GM12872 (cell line): ENCODE data around the gene ARL4A.
A peak's percentile ranks its signal among the peaks of the same experiment; 100 is the strongest.

Experiments
- TF ChIP-seq, protein P1 (sequence below): IDR thresholded peaks from 3 replicates; pipeline ENCODE4 v1.5.1; 2011; ENCODE audit warnings: low read depth, mild to moderate bottlenecking, low read length, moderate library complexity; ENCODE audit not compliant: insufficient read depth

ARL4A gene

GRCh38 chr7:12674861-12675260 lies 12.6 kb upstream of the ARL4A start:
- TF ChIP-seq, protein P1, sequence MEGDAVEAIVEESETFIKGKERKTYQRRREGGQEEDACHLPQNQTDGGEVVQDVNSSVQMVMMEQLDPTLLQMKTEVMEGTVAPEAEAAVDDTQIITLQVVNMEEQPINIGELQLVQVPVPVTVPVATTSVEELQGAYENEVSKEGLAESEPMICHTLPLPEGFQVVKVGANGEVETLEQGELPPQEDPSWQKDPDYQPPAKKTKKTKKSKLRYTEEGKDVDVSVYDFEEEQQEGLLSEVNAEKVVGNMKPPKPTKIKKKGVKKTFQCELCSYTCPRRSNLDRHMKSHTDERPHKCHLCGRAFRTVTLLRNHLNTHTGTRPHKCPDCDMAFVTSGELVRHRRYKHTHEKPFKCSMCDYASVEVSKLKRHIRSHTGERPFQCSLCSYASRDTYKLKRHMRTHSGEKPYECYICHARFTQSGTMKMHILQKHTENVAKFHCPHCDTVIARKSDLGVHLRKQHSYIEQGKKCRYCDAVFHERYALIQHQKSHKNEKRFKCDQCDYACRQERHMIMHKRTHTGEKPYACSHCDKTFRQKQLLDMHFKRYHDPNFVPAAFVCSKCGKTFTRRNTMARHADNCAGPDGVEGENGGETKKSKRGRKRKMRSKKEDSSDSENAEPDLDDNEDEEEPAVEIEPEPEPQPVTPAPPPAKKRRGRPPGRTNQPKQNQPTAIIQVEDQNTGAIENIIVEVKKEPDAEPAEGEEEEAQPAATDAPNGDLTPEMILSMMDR: peak; percentile 54

GRCh38 chr7:12683678-12684585 lies 3.5 kb upstream of the ARL4A start:
- TF ChIP-seq, protein P1: peak; percentile 19; the same call in 1 of the 3 replicates

DNA sequence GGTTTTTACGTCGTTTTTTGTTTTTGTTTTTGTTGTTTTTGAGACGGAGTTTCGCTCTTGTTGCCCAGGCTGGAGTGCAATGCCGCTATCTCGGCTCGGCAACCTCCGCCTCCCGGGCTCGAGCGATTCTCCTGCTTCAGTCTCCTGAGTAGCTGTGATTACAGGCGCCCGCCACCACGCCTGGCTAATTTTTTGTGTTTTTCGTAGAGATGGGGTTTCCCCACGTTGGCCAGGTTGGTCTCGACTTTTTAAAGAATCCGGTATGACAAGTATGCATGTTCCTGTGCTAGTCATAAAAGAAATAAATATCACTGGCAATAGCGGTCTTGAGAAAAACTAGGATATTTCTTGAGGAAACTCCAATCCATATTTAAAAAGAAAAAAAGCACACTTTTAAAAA lies 2.7 kb upstream of the ARL4A start:
- TF ChIP-seq, protein P1: no peak

GRCh38 chr7:12685550-12685949 lies 1.9 kb upstream of the ARL4A start:
- TF ChIP-seq, protein P1: peak; percentile 20; the same call in 1 of the 3 replicates

GRCh38 chr7:12686234-12686890 lies 1.1 kb upstream of the ARL4A start:
- TF ChIP-seq, protein P1: peak; percentile 89

GRCh38 chr7:12687718-12688171 lies 312 bp downstream of the ARL4A start:
- TF ChIP-seq, protein P1: no peak

GRCh38 chr7:12689451-12689850 lies 2.0 kb downstream of the ARL4A start:
- TF ChIP-seq, protein P1: no peak
